Globus pallidus (tissue), 1 donor: ENCODE results near the gene GP9.

ENCODE experiments used
- DNase-seq: peaks from one replicate; pipeline ENCODE4 v3.0.0-alpha.2; 2015; ENCODE audit warnings: low spot score

GP9 gene

DNA sequence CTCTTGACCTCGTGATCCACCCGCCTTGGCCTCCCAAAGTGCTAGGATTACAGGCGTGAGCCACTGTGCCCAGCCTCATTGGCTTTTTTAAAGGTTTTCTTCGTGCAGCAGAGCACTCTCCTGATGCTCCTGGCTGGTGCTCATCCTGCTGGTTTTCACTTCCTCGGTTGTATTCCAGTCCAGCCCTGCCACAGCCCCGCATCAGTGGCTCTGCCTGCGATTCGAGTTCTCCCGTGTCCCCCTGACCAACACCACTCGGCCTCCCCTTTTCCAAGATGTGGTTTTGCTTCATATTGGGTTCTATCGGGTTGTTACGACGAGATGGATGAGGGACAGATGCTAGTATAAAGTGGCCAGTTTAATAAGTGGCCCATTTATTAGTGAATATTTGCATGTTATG is 31.7 kb upstream of the GP9 start:
- no peak for DNase-seq

DNA sequence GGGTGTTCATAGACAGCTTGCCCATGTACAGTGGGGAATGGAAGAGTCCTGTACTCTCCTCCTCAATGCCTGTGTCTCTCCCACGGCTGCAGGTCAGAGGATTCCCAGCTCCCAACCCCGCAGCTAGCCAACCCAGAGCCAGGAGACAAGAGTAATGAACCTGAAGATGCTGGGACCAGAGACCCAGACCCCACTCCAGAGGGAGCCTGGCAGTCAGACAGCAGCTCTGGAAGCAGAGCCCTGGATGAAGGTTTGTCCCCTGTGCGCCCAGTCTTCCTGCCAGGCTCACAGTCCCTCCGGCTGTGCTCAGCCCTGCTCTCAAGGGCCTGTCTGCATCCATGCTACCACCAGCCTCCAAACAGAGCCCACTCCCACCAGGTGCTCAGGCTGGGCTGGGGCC is 30.0 kb upstream of the GP9 start:
- DNase-seq = no peak

DNA sequence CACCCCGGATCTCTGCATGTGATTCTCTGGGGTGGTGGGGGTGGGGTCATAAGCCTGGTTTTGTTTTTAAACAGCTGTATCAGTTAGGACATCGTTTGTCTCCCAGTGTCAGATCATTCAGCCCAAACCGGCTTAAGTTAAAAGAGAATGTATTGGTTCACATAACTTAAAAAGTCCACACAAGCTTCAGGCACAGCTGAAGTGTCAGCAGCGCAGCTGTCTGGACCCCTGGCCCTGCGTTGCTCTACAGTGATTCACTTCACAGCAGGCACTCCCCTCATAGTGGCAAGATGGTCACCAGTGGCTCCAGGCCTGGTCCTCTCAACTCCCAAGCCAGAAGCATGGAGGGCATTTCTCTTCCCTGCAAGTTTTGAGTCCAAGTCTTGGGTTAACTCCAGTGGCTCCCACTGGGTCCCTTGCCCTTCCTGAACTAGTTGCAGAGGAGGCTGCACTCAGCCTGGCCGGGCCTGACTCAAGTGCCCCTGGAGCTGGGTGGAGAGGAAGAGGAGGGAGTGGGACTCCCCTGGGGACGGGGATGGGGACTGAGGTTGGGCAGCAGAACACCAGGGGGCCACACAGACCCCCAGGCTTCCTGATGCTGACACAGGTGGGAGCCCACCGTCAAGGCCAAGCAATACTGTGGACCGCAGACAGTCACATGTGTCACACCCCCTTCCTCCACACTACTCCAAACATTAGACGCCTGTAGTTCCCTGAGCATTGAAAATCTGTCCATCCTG is 28.9 kb upstream of the GP9 start:
- DNase-seq = no peak

DNA sequence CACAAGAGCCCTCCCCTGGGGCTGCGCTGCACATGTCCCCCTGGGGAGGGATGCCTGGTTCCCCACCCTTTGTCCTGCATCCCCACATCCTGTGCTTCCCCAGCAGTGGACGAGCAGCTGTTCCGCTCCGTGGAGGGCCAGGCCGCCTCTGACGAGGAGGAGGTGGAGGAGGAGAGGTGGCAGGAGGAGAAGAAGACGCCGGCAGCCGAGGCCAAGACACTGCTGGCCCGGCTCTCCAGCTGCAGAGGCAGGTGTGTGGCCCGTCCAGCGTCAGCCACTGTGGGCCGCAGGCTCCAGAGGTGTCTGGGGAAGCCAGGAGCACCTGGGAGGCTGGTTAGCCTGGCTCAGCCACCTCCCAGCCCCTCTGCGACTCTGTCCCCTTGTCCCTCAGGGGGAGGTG is 27.9 kb upstream of the GP9 start:
- DNase-seq = no peak

DNA sequence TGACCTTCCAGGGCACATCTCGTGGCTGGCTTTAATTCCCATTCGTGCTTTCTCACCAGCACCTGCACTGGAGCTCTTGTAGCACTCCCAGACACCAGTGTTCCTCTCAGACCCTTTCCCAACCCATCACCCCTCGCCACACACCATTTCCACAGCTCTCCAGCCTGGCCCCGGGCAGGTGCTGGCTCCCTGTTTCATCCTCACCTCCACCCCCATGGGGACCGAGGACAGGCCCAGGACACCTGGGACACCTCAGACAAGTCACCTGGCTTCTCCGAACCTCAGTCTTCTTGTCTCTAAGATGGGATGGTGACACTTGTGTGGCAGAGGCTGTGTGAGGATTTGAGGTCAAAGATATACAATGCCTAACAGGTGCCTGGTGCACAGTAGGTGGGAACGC is 27.4 kb upstream of the GP9 start:
- DNase-seq = no peak

DNA sequence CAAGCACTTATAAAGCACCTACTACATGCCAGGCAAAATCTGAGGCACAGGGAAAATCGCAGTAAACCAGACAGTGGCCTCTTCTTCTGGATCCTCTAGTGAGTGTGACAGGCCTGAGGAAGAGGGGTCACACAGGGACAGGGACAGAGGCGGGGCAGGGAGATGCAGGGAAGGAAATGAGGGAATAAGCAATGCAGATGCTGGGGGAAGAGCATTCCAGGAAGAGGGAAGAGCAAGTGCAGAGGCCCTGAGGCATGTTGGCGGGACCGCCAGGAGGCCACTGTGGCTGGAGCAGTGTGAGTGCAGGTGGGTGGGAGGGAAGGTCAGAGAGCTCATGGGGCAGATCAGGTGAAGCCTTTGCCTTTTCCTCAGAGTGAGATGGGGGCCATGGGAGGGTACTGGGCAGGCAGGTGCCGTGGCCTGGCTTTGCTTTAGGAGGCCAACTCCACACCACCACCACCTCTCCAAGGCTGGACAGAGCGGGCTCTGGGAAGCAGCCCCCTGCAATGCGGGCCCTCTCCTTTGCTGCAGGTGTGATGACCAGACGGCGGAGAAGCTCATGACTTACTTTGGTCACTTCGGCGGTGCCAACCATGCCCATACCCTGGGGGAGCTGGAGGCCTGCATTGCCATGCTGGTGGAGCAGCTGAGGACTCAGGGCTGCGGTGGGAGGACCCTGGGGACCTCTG is 26.8 kb upstream of the GP9 start:
- no peak for DNase-seq

DNA sequence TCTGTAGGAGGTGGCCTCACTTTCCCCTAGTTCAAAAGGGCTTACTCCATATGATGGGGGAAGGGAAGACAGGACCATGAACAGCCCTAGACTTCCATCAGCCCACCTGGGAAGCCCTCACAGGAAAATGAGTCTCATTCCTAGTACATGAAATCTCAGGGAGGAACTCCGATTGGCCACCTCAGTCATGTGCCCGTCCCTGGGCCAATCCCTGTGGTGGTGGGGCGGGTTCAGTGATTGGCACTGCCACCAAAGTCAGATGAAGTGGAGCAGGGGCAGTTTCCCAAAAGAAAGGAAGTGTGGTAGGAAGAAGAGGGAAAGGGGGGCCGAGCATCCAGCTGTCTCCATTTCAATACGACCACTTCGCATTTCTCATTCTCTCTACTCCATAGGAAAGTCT is 25.9 kb upstream of the GP9 start:
- no peak for DNase-seq

DNA sequence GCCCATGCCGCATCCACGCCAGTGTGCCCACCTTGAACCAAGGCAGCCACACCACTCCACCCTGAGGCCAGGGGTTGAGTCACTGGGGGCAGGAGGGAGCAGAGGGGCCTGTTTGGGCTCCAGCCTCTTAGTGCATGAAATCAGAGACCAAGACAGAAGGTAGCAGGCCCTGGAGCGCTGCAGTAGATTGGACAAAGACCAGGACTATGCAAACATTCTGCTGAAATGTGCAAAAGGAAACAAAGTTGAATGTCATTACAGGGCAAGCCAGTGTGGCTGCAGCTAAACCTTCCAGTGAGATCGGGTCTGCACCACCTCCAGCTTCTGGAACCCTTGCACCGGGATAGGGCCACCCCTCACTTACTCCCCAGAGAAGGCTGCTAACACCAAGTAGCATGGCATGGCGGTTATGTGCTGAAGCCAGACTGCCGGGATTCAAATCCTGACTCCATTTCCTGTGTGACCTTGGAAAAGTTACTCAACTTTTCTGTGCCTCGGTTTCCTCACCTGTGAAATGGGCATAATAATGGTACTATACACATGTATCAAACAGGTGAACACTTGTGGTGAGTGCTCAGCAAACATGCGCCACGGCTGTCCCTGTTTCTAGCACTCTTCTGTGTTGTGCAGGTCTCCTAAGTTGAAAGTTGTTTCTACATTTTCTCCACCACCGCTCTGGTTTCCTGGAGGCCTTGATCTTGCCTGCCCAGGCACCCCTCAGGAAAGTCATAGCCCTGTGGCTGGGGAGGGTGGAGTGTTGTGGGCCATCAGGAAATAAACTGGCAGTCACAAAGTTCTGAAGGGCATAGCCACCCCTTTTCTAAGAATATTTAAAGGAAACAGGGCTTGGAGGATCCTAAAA is 25.0 kb upstream of the GP9 start:
- no peak for DNase-seq

DNA sequence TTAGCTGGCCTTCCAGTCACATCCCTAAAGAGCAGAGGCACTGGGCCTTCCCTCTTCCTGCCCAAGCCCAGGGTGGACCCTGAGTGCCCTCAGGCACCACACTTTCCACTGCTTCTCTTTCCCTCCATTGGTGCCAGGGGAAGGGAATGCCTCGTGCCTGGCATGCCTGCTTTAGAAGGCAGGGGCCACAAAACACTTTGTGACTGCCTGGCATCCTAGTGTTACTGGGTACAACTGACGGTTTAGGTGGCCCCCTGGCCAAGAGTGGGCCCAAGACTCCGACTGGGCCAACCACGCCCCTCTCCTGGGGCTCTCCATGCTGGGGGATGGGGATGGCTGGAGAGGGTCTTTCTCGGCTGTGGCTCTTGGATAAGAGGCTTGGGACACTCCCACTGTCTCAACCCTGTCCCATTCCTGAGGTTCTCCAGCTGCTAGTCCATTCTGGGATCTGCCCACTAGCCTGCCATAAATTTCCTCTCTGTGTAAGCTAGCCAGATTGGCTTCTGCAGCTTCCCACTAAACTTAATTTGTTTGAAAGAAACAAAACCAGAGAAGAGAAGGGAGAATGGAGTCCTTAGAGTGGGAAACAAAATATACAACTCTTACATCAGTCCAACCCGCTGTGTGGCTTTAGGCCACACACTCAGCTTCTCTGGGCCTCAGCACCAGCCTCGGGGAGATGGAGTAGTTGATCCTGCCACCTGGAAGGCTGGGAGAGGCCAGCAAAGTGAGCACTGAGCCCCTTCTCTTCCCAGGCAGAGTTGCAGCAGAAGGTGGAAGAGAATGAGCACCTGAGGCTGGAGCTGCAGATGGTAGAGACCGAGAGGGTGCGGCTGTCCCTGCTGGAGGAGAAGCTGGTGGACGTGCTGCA is 24.1 kb upstream of the GP9 start:
- no peak for DNase-seq

DNA sequence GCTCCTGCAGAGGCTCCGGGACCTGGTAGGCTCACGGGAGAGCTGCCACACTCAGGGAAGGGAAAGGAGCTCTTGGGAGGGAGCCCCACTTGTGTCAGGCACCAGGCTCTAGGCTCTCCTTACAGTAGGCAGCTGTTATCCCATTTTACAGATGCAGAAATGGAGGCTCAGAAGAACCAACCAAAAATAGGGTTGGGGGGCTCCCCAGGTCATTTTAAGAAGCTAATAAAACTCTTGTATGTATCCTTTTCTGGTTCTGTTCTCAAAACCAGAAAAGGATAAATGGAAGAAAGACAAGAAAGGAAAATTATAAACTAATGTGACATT is 23.5 kb upstream of the GP9 start:
- no peak for DNase-seq

DNA sequence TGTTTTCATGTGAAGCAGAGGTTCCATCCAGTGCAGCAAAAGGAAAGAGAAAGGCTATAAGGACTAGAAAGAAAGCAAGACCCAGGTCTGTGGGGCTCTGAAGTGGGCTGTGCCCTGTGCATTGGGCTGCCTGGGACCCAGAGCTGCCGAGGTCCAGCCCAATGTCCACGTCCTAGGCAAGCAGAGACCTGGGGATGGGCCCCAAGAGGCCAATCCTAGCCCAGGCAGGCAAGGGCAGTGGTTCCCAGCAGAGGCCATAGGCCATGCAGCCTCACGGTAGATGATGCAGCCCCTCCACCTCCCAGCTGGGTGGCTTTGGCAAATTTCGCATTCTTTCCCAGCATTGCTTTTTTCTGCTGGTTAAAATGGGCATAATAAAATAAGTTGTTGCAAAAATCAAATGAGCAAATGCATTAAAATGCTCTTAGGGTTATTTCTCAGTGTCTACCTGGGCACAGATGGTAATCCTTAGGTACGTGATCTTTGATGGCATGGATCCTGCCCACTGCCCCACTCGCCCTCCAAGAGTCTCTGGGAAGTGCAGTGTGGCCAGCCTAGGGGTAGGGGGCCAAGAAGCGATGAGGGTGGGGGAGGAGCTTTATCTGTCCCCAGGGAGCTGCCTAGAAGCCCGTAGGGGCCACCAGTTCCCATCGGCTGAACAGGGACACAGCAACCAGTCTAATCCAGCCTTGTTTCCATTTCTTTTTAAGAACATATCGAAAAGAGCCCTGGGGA is 22.3 kb upstream of the GP9 start:
- no peak for DNase-seq

DNA sequence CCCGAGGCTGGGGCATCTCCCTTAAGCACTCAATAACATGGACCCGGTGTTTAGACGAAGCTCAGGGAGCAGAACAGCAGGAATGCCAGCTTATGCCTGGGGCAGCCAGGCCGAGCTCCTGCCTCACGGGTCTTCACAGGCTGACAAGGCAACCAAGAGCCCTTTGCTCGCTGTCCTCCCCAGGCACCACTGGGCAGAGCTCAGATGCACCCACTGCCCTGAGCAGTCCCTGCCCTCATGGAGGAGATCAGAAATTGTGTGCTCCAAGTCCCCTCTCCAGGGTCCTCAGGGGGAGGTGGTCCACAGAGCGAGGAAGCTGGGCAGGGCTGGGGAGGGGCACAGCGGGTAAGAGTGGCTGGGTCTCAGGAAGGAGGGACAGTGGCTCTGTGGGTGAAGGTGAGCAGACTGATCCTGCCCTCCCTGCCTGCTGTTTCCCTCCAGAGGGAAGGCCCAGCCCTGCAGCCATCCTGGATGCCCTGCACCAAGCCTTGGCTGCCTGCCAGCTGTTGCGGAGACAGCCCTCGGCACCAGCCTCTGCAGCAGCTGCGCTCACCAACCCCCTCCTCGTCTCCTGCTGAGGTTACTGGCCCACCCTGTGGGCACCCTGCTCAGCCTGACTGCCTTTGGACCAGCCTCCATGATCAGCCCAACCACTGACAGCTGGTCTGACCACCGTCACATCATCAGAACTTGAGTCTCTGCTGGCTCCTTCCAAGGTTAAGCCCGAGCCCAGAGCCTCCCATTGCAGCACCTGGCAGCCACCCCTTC is 21.1 kb upstream of the GP9 start:
- DNase-seq = no peak

DNA sequence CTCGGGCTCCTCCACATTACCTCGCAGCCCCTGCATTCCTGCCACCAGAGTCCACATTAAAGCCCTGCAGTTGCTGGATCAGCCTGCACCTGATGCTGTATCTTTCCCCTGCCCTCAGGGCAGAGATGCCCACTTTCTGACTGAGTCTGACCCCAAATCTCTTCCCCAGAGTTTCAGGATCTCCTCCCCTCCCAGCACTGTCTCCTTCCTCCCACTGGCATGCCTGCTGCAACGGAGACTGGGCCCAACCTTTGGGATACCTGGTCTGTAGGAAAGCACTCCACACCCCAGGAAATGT is 20.6 kb upstream of the GP9 start:
- no peak for DNase-seq

DNA sequence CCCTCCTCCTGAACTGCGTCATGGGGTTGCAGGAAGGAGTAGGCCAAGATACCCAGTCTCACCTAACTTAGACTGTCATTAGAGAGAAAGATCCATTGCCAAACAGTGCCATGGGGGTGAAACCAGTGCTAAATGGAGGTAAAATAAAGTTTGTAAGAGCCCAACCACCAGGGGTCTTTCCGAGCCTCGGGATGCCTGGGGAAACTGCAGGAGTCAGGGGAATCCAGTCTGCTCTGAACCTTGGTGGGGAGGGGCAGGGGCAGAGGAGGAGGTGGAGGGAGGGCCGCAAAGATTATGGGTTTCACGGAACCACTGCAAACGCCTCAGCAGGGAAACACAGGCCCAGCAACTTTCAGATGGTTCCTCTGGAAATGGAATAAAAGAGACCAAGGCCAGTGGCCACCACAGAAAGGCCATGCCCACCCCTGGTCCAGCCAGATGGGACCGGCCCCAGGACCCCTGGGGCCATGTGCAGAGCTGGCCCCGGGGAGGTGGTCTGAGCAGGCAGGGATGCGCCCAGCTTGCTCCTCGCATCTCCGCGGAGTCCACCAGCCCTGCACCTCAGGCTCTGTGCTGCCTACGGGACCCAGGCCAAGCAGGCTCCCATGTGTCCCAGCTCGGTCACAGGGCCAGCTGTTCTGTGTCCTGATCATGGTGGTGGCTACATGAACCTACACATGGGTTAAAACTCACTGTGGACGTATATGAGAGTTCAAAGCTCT is 19.8 kb upstream of the GP9 start:
- DNase-seq = no peak

DNA sequence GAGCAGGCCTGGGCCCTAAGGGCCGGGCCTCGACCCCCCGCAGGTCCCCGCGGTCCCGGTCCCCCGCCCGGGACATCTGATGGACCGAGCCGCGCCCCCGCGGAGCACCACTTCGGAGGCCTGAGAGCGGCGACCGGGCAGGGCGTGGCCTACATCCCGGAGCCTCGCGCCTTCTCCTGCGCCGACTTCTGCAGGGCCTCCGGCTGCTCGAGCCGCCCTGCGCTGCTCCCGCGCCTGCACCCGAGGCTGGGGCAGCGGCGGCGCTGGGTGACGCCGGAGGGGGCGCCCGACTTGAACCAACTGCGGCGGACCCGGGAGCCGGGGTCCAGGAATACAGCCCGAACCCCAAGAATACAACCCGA is 14.9 kb upstream of the GP9 start:
- DNase-seq = no peak

DNA sequence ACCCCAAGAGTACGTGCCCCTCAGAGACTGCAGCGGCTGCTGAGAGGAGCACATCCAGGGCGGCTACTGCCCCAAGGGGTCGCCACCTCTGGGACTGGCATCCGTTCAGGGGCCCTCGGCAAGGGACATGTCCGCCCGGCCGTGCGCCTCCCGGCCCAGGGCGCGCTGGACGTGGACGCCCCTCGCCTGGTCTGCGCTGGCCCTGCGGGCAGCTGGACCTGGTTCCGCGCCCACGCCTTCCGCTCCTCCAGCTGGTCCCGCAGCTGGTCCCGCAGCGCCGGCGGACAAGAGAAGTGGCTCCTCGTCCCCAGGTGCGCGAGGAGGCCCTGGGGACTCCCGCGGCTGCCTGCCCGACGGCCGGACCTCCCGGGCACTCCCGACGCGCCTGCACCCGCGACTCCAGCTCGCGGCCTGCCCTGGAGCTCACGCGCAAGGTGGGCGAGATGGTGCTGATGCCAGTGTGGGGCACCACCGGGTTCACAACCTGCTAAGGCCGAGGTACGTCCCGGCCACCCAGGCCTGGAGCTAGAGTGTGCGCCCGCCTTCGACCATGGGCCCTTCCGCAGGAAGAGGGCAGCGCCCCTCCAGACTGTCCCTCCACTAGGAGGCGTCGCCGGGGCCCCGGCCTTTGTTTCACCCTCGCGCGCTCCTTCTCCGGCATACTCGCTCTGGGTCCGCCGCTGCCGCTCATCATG is 14.4 kb upstream of the GP9 start:
- DNase-seq = no peak

DNA sequence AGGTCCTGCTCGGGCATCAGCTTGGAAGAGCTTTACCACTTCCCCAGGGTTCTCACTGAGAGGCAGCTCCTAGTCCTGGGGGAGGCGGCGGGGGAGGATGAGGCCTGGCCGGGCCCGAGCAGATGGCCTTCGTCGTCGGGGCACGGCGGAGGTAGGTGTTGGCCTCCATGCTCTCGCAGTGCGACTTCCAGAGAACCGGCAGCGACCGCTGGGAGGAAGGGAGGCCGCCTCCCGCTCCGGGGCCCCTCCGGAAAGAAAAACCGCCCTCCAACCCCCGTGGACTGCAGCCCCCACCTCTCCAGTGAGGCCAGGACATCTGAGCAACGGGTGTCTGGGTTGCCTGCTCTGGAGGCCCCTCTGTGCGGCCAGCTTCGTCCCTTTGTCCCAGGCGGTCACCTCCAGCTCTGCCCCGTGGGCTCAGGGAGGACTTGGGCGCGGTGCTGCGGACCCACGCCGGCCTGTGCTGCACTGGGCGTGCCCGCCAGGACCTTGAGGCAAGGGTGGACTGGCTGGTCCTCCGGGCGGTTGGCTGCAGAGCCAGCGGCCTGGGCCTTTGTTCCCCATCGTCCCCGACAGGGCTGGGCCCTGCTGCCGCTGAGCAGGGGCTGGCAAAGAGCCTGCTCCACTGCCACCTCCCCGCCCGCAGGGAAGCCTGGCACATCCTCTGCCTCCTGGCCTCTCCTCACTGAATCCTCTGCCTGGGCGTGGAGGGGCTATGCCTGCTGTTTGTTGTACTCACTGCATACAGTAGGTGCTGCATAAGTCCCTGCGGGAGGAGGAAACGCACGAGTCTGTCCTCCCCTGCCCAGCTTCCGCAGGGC is 13.6 kb upstream of the GP9 start:
- DNase-seq = no peak

DNA sequence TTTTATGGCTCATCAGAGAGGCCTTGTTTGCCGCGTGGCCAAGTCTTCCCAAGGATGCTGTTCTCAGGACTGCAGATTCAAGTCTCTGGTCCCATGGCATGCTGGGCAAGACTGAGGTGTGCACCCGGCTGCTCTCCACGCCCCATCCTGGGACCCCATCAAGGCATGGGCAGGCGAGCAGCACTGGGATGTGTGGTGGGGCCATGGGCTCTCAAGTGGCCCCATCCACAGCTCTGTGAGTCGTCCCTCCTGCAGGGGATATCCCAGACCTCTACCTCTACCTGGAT is 13.1 kb upstream of the GP9 start:
- DNase-seq = no peak
